GM10847 (cell line): ENCODE results near the gene TEKT5.

Experiments used
- POLR2A ChIP-seq: IDR thresholded peaks from 2 replicates; pipeline ENCODE4 v1.6.1; 2011; ENCODE audit not compliant: insufficient read length; ENCODE audit errors: extremely low read depth

The TEKT5 gene

DNA sequence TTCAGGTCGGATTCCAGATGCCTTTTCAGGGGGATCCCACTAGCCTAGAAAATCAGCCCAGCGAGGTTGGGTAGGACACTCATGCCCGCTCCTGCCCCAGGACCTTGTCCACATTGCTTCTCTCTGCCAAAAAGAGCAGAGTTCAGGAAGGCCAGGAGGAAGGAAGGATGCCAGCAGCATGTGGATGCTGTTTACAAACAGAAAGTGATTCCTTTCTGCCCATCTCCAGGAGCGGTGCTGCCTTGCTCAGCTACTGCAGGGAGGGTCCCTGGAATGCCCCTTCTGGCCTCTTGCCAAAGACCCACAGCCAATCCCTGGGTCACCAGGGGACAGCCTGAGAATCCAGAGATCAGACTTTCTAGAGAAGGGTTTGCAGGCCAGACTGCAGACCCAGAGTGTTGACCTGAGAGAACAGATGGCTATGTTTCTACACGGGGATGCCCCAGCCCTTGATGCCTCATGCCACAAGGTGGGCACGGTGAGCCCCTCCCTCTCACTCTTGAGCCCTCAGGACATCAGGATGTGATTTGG, 82.0 kb downstream of the TEKT5 start:
- TF ChIP-seq POLR2A, result no peak

DNA sequence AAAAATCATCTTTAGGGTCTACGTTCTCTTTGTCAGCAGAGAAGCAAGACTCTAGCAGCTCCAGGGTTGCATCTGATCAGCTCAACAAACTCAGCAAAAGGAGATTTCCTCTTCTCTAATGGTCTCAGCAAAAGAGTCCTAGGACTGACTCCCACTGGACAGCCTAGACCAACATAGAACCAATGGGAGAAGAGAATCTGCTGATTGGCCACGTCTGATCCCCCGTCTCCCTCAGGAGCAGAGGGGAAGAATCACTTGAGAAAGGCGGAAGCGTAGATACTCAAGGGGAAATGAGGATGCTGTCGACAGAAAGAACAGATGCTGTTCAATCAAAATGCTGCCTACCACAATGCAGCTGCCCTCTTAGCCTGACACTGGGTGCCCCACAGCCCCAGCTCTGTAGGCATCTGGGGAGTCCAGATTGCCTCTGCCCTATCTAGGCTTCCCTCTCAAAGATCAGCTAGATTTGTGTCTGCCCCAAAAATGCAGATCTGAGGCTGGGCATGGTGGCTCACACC, 82.8 kb downstream of the TEKT5 start:
- no peak for TF ChIP-seq POLR2A

- no peak for TF ChIP-seq POLR2A
Observed at GRCh38 chr16:10610499-10611184, 84.1 kb downstream of the TEKT5 start.

- no peak for TF ChIP-seq POLR2A
Observed at GRCh38 chr16:10609402-10609774, 85.3 kb downstream of the TEKT5 start.

GRCh38 chr16:10608687-10609401, 85.9 kb downstream of the TEKT5 start:
- no peak for TF ChIP-seq POLR2A

GRCh38 chr16:10607157-10607556, 87.6 kb downstream of the TEKT5 start:
- TF ChIP-seq POLR2A, result no peak

GRCh38 chr16:10606607-10607006, 88.1 kb downstream of the TEKT5 start:
- no peak for TF ChIP-seq POLR2A

DNA sequence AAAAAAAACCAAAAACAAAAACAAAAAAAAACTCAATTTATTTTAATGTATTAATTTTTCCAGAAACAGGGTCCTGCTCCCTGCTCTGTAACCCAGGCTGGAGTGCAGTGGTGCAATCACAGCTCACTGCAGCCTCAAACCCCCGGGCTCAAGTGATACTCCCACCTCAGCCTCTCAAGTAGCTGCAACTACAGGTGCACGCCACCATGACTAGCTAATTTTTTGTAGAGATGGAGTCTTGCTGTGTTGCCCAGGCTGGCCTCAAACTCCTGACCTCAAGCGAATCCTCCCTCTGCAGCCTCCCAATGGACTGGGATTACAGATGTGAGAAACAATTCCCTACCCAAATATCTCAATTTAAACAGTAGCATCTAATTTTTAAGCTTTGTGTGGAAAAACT, 89.1 kb downstream of the TEKT5 start:
- TF ChIP-seq POLR2A, result no peak

GRCh38 chr16:10601444-10602408, 93.0 kb downstream of the TEKT5 start:
- no peak for TF ChIP-seq POLR2A

DNA sequence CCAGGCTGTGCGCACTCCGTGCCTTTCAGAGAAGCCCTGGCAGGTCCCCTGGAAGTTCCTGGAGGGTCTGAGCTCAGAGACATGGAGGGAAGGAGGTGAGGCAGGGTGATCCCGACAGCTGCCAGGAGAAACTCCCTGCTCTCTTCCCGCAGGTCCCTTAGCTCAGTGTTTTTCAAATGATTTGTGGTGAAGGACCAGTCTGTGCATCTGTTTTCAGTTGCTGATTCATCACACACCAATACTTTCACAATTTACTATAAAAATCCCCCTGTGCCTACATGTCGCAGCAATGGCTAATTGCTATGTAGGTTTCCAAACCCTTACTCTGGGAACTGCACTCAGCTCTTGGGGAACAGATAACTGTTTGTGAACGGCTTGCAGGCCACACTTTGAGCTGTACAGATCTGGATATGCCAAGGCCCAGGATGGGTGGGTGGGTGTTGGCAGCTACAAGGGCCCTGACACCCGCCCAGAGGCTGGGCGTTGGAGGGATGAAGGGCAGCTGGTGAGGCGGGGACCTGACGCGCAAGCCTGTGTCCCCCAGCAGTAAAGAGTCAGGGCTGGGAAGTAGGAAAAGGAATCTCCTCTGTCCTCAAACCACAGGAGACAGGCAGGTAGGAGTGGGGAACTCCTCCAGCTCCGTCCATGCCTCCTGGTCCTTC, 93.8 kb downstream of the TEKT5 start:
- no peak for TF ChIP-seq POLR2A

DNA sequence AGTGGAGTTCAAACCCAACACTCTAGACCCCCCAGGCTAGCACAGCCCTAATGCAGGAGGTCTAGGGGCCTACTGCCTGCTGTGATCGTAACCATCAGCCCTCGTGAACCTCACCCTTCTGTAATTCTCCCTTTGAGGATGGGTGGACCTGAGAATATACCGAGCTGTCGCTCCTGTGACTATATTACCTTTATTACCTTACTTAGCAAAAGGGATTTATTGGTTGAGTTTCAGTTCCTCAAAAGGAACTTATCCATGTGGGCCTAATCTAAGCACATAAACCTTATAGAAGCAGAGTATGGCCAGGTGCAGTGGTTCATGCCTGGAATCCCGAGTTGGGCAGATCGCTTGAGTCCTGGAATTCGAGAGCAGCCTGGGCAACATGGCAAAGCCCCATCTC, 95.1 kb downstream of the TEKT5 start:
- no peak for TF ChIP-seq POLR2A

- no peak for TF ChIP-seq POLR2A
Observed at GRCh38 chr16:10598157-10598556, 96.6 kb downstream of the TEKT5 start.

- no peak for TF ChIP-seq POLR2A
Observed at GRCh38 chr16:10597187-10597601, 97.5 kb downstream of the TEKT5 start.

- TF ChIP-seq POLR2A, result no peak
Observed at GRCh38 chr16:10594312-10594950, 100.3 kb downstream of the TEKT5 start.
